K562 (cell line): Measurements from ENCODE around the gene NAA40.

ENCODE experiments used
- CHD2 ChIP-seq: IDR thresholded peaks from 2 replicates; pipeline ENCODE4 v1.6.1; 2011; ENCODE audit warnings: low read depth, low read length
- E2F3 ChIP-seq: fragments of 250-450 bp; sonication (Bioruptor Pico); IDR thresholded peaks from 2 replicates; pipeline ENCODE4 v1.4.0; 2020; ENCODE audit warnings: mild to moderate bottlenecking
- MAFK ChIP-seq: IDR thresholded peaks from 2 replicates; pipeline ENCODE4 v1.6.1; 2011; ENCODE audit warnings: low read length, improper control_type of control experiment
- MAZ ChIP-seq, 2 experiments: fragments of 450-650 bp in 1 of 2; sonication (generic) in 1 of 2; formaldehyde crosslinking; IDR thresholded peaks in 1 of 2; conservative IDR thresholded peaks in 1 of 2; 2 replicates each; pipeline versions ENCODE4 v1.4.0 to v1.5.0; 2020; ENCODE audit warnings: mild to moderate bottlenecking in 1 of 2, missing genetic modification reagents in 1 of 2
- MITF ChIP-seq: IDR thresholded peaks from 2 replicates; pipeline ENCODE4 v1.6.1; 2014; ENCODE audit warnings: antibody characterized with exemption
- NFYB ChIP-seq: IDR thresholded peaks from 2 replicates; pipeline ENCODE4 v1.6.1; 2011; ENCODE audit warnings: mild to moderate bottlenecking, moderate library complexity; ENCODE audit not compliant: insufficient read length; ENCODE audit errors: extremely low read depth
- SRF ChIP-seq, 2 experiments: fragments of 250-450, 450-650 bp in 1 of 2; sonication (Bioruptor Pico) in 1 of 2; sonication (generic) in 1 of 2; formaldehyde crosslinking; IDR thresholded peaks; 2 replicates each; pipeline versions ENCODE4 v1.5.0 to v1.5.1; 2020 to 2022; ENCODE audit warnings: mild to moderate bottlenecking in 1 of 2, missing genetic modification reagents in 1 of 2
- ZNF274 ChIP-seq: IDR thresholded peaks from 2 replicates; pipeline ENCODE4 v1.6.1; 2011; ENCODE audit warnings: low read depth, mild to moderate bottlenecking, low read length, moderate library complexity, borderline replicate concordance

- no peak for TF ChIP-seq CHD2
- no peak for TF ChIP-seq MAFK
- no peak for TF ChIP-seq MITF
- no peak for TF ChIP-seq NFYB
- TF ChIP-seq ZNF274, result no peak
- no peak for TF ChIP-seq E2F3 (CRISPR knock-in tag)
- no peak for TF ChIP-seq SRF (CRISPR knock-in tag; IDR thresholded peaks at IDR 0.05)
- no peak for TF ChIP-seq MAZ (CRISPR knock-in tag; conservative IDR thresholded peaks at IDR 0.05 in 1 of 2, IDR thresholded peaks at IDR 0.05 in 1 of 2)
Observed at GRCh38 chr11:64000740-64001483, 62.1 kb downstream of the NAA40 start.
